Measurements from ENCODE around the gene CREB5.
"Not testable (repeated sequence)": the region's sequence is repeated elsewhere in the genome, so short reads cannot be mapped to it uniquely, and the experiment has no call there.

Gene CREB5

DNA sequence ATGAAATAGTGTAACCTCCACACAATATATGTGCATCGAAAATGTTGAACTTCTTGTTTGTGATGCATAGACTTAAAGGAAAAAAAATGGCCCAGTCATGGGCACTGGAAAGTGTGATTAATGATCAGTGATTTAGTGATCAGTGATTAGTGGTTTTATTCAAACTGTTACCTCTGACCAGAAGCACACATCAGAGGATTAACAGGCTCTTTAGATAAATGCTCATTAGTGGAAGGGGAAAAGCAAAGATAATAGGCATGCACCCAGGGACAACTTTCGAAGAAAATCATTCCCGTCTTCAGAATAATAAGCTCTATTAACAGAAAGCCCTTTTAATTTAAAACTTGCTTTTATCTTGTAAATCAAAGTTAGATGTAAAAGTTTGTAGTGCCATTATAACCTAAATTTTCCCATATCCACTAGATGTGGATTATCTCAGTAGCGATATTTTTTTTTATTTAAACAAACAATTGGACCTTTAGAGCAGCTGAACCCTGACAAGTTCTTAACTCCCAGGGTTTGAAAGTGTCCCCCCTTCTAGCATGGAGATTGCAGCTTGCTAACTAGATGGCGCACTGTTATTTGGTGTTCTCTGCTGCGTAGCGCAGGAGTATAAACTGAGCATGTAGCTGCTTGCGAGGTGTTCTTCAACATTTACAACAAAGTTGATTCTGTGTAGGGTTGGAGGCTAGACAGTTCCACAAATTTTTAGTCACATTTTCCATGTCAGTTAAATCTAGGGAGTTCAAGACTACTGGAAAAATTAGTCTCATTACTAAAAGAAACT lies at the start of gene CREB5:
Gene CREB5 (plus strand): TSS at position 643 of the 787 bp plus-strand sequence. CDS start 397 bp downstream, outside the sequence.
- no peak for DNase-seq (ENCODE audit: low read depth in 2 of 2)

GRCh38 chr7:28362812-28363211 lies 49.5 kb upstream of the CREB5 start:
- DNase-seq (ENCODE audit: low read depth in 2 of 2): no peak

DNA sequence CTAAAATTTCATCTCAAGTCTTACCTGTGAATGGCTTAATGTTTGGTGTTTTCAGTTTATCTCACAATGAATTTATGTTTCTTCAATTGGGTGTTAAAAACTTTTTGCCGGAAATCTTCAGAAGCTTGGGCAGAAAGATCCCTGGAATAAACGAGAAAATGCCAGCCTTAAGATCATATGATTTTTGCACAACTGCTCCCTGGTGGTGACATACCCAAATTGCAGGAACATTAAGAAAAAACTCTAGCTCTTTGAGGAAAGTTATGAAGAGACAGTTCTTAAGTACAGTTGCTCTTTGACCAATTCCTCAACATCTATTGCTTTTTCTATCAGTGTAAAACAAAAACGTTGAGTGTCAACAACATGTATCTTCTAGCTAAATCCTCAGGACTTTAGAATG lies 48.2 kb upstream of the CREB5 start:
- no peak for DNase-seq (ENCODE audit: low read depth in 2 of 2)

- no peak for DNase-seq (ENCODE audit: low read depth in 2 of 2)
These were observed 42.8 kb upstream of the CREB5 start for GRCh38 chr7:28369523-28369922.

DNA sequence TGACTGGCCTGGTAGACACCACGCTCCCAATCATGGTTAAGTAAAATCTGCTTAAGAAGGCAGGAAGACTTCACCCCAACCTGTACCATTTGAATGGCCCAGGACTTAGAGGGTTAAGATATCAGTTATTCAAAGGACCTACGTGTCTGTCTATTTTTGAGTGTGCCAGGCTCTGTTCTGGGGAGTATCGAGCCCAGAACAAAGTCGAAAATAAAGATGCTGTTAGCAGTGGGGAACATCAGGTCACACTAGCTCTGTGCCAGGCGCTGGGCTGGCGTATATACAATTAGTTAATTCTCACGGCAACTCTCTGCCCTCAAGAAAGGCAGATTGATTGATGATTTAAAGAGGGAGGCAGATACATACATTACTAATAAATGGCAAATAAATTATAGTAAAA lies 40.5 kb upstream of the CREB5 start:
- no peak for DNase-seq (ENCODE audit: low read depth in 2 of 2)

DNA sequence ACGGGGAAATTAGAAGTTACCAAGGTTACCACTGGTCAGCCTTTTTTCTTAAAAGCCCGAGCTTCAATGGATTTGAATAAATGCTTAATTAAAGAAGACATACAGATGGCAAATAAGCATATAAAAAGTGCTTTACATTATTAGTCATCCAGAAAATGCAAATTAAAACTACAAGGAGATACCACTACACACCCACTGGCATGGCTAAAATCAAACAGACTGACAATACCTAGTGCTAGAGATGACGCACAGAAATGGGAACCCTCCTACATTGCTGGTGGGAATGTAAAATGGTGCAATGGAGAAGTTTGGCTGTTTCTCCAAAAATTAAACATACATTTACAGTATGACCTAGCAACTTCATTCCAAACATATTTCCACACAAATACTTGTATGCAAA lies 38.3 kb upstream of the CREB5 start:
- DNase-seq (ENCODE audit: low read depth in 2 of 2): no peak

- no peak for DNase-seq (ENCODE audit: low read depth in 2 of 2)
These were observed 36.6 kb upstream of the CREB5 start for GRCh38 chr7:28375729-28376128.

- no peak for DNase-seq (ENCODE audit: low read depth in 2 of 2)
These were observed 35.7 kb upstream of the CREB5 start for GRCh38 chr7:28376634-28377033.

DNA sequence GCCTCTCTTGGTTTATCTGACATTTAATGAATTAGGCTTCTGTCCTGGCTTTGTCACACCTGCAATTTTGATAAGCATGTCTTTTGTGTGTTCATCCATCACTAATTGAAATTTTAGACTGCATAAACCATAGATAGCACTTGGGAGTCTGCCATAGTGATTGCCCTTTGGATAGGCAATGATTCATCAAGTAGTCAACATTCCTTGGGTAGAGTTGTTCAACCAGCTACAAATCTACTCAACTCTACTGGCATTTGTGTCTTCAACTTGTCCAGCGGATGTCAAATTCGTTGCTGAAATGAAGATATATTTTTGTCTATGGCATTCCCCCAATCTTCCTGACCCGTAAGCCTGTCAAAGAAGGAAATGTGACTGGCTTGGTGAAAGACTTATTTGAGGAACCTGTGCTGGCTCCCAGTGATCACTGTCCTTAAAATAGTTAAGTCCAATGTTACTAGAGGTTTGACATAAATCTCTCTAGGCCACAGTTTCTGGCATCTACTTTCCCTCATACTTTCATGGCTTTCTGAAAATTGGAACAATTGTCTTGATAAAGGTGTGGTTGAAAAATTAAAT lies 33.7 kb upstream of the CREB5 start:
- no peak for DNase-seq (ENCODE audit: low read depth in 2 of 2)

- DNase-seq (ENCODE audit: low read depth in 2 of 2): no peak
These were observed 30.9 kb upstream of the CREB5 start for GRCh38 chr7:28381466-28381865.

DNA sequence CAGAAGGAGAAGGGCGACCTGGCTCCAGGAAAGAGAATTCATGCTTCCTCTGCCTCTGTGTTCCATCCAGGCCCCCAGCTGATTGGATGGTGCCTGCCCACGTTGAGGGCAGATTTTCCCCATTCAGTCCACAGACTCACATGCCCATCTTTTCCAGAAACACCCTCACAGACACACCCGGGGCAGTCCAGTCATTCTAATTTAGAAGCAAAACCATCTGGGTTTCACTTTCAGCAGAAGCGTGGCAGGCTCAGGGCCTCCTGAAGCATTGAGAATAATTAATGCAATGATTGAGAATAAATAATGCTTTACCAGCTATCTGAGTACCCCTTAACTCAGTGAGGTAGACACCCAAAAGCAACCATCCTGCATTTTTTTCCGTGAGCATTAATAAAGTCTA lies 30.2 kb upstream of the CREB5 start:
- no peak for DNase-seq (ENCODE audit: low read depth in 2 of 2)

DNA sequence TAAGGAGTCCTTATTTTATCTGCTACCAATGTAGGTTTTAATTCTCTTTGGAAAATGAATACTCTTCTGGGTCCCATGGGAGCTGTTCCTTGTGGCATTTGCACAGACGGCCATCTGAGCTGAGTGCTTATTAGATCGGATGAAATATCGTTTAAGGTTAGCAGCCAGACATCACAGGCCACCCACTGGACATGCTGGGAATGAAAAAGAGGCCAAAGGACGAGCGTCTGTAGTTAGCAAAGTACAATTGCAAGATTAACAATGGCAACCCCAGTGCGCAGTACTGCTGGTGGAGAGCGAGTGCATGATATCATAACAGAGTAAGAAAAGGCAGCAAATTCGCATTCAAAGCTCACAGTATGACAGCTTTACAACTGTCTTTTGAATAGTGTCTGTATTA lies 28.3 kb upstream of the CREB5 start:
- DNase-seq (ENCODE audit: low read depth in 2 of 2): no peak

- DNase-seq (ENCODE audit: low read depth in 2 of 2): peak; percentile 48 to 61
These were observed 22.6 kb upstream of the CREB5 start for GRCh38 chr7:28389504-28390395.

DNA sequence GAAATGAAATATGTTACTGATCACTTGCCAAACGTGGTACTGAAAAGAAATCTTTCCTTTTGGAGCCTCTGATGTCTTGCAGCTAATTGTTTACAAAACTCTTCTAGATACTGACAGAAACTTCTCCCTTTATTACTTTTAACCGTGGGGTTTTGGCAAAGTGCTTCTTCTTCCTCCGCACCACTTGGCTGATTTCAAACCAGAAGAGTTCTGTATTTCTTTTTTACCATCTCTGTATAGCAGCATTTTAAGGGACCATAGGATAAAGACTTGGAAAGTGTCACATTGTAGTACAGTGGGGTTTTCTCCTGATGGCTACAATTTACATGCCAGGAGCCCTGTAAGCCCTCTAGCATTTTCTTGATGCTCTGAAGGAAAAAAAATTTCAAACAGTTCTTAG lies 21.9 kb upstream of the CREB5 start:
- DNase-seq (ENCODE audit: low read depth in 2 of 2): no peak

- no peak for DNase-seq (ENCODE audit: low read depth in 2 of 2)
These were observed 20.0 kb upstream of the CREB5 start for GRCh38 chr7:28392289-28392688.

DNA sequence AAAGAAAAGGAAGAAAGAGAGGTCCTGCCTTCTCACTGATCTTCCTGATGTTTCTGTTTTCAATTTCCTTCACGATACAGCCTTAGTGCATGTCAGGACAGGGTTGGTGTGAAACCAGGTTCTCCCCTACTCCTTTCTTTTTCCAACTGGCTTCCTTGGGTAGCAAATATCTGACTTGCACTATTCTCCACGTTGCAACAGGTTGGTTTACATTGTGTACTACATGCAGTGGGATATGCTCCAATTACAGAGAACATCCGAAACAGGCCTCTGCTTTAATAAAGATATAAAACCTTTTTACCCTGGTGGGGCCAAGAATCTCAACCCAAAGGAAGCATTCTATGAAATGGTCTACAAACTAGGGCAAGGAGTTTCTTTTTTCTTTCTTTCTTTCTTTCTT lies 16.9 kb upstream of the CREB5 start:
- DNase-seq (ENCODE audit: low read depth in 2 of 2): no peak

- DNase-seq (ENCODE audit: low read depth in 2 of 2): no peak
These were observed 16.5 kb upstream of the CREB5 start for GRCh38 chr7:28395831-28396230.

DNA sequence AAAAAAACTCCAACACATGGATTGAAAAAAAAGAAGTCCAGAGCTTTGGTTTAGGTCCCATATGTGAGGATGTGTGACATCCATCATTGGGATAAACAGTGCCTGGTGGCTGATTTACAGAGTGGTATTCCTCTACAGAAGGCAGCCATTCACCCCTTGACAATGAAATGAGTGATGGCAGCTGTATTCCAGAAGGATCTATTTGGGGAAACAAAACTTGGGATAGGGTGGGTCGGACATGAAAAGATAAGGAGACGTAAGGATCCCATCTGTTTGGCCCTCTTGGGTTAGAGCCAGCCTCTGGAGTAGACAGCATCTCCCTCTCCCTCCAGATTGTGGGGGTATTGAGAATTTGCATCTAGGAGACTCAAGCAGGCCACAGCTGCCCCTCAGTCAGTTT lies 15.2 kb upstream of the CREB5 start:
- no peak for DNase-seq (ENCODE audit: low read depth in 2 of 2)

- DNase-seq (ENCODE audit: low read depth in 2 of 2): no peak
These were observed 11.4 kb upstream of the CREB5 start for GRCh38 chr7:28400838-28401360.

- DNase-seq (ENCODE audit: low read depth in 2 of 2): not testable (repeated sequence)
These were observed 10.8 kb upstream of the CREB5 start for GRCh38 chr7:28401567-28401966.

DNA sequence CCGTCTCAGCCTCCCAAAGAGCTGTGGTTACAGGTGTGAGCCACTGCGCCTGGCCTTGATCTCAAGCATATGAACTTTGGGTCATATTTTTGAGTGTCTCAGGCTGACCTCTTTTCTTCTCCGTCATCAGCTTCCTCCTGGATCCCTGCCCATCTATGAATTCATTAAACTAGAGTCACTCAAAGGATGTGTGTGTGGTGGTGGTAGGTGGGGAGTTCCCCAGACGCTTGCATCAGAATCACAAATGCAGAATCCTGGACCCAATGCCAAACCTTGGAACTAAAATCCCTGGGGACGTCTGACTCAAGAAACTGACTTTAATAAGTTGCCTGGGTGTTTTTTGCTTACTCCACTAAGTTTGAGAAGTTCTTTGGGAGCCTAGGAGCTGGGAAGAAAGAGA lies 6.7 kb upstream of the CREB5 start:
- DNase-seq (ENCODE audit: low read depth in 2 of 2): peak; percentile 88 to 89

DNA sequence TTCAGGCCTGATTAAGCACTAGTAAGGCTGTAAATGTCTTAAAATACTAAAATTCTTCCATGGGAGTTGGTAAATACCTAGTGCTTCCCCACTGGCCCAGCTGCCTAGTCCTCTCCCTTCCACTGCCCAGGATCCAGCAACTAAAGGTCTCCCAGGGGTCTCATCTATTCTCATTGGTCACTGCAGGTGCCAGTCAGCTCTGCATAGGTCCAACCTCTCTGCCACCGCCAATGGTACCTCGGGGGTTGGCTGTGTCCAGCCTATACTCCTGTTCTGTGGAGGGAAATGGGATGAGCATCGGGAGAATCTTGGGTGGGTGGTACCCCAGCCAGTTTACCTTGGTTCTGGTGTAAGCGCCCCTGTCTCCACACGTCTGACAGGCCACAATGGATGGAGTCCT lies 6.1 kb upstream of the CREB5 start:
- DNase-seq (ENCODE audit: low read depth in 2 of 2): no peak

Measured in fibroblast of skin of left quadriceps (primary cell).